D721Med (cell line): ENCODE data around the gene RALGPS1.

ENCODE experiments used
- DNase-seq: peaks from one replicate; pipeline ENCODE4 v3.0.0; 2011; ENCODE audit warnings: low spot score; ENCODE audit not compliant: insufficient read length
- FAIRE-seq: peaks from 2 replicates; lab custom pipeline; 2011; peaks lifted over from hg19 to GRCh38; lab: Jason Lieb, UNC
- TF ChIP-seq, protein P1 (sequence below): IDR thresholded peaks from 2 replicates; pipeline ENCODE4 v1.5.1; 2012; ENCODE audit warnings: mild to moderate bottlenecking, control low read depth; ENCODE audit not compliant: insufficient read depth; ENCODE audit errors: missing control alignments

RALGPS1 gene

DNA sequence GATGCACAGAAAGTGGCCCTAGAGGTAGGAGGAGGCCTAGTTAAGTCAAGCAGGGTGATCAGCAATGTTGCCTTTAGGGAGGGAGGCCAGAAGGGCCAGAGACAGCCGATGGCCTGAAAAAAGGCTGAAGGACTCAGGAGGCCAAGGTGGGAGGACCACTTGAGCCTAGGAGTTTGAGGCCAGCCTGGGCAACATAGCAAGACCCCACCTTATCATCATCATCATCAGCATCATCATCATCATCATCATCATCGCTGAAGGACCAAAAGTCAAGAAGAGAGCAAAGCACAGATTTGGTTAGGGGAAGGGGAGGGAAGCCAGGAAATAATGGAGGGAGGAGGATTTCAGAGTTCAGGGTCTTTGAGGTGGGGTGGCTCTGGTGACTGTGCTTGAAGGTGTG, 74.3 kb downstream of the RALGPS1 start:
- FAIRE-seq, result no peak
- TF ChIP-seq, protein P1, sequence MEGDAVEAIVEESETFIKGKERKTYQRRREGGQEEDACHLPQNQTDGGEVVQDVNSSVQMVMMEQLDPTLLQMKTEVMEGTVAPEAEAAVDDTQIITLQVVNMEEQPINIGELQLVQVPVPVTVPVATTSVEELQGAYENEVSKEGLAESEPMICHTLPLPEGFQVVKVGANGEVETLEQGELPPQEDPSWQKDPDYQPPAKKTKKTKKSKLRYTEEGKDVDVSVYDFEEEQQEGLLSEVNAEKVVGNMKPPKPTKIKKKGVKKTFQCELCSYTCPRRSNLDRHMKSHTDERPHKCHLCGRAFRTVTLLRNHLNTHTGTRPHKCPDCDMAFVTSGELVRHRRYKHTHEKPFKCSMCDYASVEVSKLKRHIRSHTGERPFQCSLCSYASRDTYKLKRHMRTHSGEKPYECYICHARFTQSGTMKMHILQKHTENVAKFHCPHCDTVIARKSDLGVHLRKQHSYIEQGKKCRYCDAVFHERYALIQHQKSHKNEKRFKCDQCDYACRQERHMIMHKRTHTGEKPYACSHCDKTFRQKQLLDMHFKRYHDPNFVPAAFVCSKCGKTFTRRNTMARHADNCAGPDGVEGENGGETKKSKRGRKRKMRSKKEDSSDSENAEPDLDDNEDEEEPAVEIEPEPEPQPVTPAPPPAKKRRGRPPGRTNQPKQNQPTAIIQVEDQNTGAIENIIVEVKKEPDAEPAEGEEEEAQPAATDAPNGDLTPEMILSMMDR, result no peak

DNA sequence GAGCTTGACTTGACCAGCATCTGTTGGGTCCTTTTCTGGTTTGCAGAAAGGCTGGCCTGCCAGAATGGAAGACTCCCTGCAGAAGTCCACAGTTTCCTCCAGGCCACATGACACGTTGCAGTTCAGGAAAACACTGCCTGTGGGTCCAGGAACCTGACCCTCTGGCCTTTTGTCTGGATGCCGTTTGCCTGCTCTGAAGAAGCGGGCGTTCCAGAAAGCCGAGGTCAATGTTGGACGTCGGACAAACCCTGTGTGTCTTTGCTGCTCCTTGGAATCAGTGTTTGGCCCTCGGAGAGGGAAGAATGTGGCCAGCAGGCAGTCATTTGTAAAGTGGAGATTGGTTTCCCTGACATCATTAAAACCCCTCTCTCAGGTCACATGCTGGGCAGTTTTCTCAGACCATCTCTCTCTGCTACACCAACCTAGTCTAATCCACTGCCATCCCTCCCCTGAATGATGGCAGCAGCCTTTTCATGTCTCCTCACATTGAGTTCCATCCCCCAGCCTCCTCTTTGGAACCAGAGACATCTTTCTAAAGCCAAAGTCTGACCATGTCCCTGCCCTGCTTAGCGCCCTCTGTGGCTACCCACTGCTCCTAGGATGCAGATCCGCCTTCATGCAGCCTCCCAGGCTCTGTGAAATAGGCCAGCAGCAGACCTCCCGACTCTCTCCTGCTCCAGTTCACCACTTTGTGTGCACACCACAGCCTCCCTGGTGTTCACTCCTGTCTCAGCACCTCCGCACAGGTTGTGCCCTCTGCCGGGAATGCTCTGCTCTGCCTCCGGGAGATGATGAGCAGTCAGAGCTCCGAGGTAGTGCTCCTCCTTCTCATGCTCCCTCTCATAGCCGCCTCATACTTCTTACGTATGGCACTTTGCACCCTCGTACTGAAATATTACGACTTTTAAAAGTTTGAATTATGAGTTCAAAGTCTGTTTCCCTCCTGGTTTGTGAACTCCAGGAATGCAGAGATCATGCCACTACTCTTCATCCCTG, 75.6 kb downstream of the RALGPS1 start:
- no peak for DNase-seq
- FAIRE-seq, result no peak
- TF ChIP-seq, protein P1, result no peak

More for the DNA sequence above, 74.3 kb downstream of the RALGPS1 start:
- DNase-seq, result no peak

DNA sequence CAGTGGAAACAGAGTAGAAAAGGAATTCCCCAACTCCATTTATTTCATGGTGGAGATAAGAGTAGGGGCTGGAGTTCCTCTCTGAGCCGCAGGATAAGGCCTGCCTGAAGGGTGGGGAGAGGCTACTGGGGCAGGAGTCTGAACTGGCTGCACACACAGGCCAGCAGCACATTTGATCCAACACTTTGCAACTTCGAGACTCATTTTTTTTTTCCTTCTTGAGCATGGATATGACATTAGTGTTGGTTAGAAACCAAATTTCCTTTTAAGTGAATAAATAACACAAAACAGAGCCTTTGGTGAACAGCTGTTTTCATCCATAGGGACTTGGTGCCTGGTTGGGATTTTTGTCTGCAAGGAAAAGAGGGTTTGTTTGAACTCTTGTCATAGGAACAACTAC, 76.6 kb downstream of the RALGPS1 start:
- no peak for FAIRE-seq
- TF ChIP-seq, protein P1, result no peak
- DNase-seq, result no peak

DNA sequence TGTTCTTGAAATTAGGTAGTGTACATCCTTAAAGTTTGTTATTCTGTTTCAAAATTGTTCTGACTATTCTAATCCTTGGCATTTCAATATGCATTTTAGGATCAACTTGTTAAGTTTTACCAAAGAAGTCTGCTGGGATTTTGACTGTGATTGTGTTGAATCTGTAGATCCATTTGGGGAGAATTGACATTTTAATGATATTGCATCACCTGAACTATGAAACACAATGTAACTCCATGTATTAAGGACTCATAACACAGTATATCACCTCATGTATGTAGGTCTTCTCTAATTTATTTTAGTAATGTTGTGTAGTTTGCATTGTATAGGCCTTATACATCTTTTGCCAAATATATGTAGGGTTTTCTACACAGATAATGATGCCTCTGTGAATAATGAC, 77.8 kb downstream of the RALGPS1 start:
- TF ChIP-seq, protein P1, result no peak
- FAIRE-seq (no peak), DNase-seq (no peak)

DNA sequence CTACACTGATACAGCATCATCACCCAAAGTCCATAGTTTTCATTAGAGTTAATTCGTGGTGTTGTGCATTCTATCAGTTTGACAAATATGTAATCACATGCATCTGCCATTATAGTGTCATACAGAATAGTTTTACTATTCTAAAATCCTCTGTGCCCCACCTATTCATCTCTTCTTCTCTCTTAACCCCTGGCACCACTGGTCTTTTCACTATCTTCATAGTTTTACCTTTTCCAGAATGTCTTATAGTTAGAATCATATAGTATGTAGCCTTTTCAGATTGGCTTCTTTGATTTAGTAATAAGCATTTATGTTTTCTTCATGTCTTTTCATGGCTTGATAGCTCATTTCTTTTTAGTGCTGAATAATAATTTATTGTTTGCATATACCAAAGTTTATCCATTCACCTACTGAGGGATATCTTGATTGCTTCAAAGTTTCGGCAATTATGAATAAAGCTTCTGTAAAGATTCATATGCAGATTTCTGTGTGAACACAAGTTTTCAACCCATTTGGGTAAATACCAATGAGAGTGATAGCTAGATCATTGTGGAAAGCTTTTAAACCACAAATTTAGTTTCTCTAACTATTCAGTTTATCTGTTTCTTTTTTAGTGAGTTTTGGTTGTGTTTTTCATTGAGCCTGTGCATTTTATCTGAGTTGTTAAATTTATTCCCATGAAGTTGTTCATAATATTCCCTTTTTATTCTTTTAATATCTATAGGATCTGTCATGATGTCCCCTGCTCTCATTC, 84.9 kb downstream of the RALGPS1 start:
- no peak for DNase-seq
- no peak for FAIRE-seq
- TF ChIP-seq, protein P1, result no peak

DNA sequence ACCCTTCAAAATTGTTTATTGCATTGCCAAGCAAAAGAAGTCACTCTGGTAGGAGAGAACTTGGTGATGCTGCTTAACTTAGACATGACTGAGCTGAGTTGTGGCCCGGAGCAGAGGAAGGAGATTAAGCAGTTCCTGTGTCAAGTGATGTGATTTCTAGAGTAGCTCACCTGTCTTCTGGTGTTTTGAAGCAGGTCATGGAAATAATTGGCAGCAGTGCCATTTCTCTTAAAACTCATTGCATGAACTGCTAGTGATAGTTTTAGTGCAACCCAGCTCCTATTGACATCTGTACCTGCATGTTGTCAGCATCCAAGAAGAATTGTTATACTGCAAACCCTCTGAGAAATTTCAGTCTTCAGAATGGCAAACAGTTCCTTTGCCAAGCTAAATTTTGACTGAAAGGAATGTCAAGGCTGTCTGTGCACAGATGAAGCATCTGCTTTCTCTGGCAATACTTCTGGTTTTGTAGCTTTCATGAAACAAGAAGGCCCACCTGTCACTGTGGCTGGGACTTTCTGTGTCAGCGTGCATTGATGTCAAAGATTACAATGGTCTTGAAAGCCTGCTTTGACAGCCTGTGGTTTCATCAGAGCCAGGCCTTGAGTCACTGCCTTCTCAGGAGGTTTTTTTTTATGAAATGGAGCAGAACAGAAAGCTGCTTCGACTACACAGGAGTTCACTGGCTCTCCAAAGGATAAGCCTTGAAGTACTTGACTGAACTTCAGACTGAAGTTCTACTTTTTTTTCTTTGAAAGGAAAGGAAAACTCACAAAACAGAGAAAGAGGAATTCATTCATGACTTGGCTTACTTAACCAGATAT, 90.6 kb downstream of the RALGPS1 start:
- DNase-seq (no peak), FAIRE-seq (no peak)
- TF ChIP-seq, protein P1, result no peak
